Fibroblast of villous mesenchyme (primary cell): Measurements from ENCODE around the gene CPS1. TPM values are rescaled to one million over a fixed set of nuclear protein-coding genes. Genes with fewer than 3 reads are reported as not detected.

Source experiments
- DNase-seq: peaks from one replicate; pipeline ENCODE4 v3.0.0-alpha.2; 2010; ENCODE audit warnings: low read depth
- H3K4me3 ChIP-seq: 2 replicates; pipeline ENCODE4 v1.5.1; 2011; ENCODE audit warnings: low read depth, mild to moderate bottlenecking, low read length
- CTCF ChIP-seq: IDR thresholded peaks from 2 replicates; pipeline ENCODE4 v1.5.1; 2012; ENCODE audit warnings: low read depth, mild to moderate bottlenecking, low read length; ENCODE audit not compliant: insufficient read depth
- total RNA-seq: library from RNA; depleted of rRNA; stranded (reverse); fragments of >200 nt; gene quantifications from 2 replicates; pipeline ENCODE4 v1.2.3, GENCODE V29; 2012

CPS1 gene
- total RNA-seq, 1 donor: 21.6 TPM

- TF ChIP-seq CTCF: no peak
- peak; percentile 2 for DNase-seq
- H3K4me3 ChIP-seq: no peak overlapping the region
Measured at GRCh38 chr2:210553373-210553772, 3.0 kb upstream of the CPS1 start.

GRCh38 chr2:210555555-210555954 is 844 bp upstream of the CPS1 start:
- TF ChIP-seq CTCF: no peak
- DNase-seq: no peak
- no peak overlapping the region for H3K4me3 ChIP-seq

- no peak for TF ChIP-seq CTCF
- DNase-seq: no peak
- H3K4me3 ChIP-seq: no peak overlapping the region
Measured at GRCh38 chr2:210557721-210558120, 1.3 kb downstream of the CPS1 start.

- DNase-seq: no peak
- H3K4me3 ChIP-seq: no peak overlapping the region
- no peak for TF ChIP-seq CTCF
Measured at GRCh38 chr2:210558708-210559107, 2.3 kb downstream of the CPS1 start.

- no peak for DNase-seq
- no peak for TF ChIP-seq CTCF
Measured at GRCh38 chr2:210559182-210559581, 2.8 kb downstream of the CPS1 start.

GRCh38 chr2:210561475-210561874 is 5.1 kb downstream of the CPS1 start:
- H3K4me3 ChIP-seq: no peak overlapping the region
- no peak for TF ChIP-seq CTCF
- DNase-seq: no peak

More at GRCh38 chr2:210559182-210559581, 2.8 kb downstream of the CPS1 start:
- no peak overlapping the region for H3K4me3 ChIP-seq

- H3K4me3 ChIP-seq: no peak overlapping the region
- TF ChIP-seq CTCF: no peak
- no peak for DNase-seq
Measured at GRCh38 chr2:210562091-210562490, 5.7 kb downstream of the CPS1 start.
